Measurements from ENCODE around the gene PRKCH. TPM values are rescaled to one million over a fixed set of nuclear protein-coding genes. Genes with fewer than 3 reads are reported as not detected.

Gene PRKCH
- total and polyA plus RNA-seq, 10 of the 15 experiments (the other 5 are each of a cell fraction or from before 2014, with no cell fraction given), result 10.7 to 140 (median 33.2) TPM

- TF ChIP-seq EP300 (IDR thresholded peaks at IDR 0.05; ENCODE audit: borderline replicate concordance in 1 of 2, control insufficient read depth in 1 of 2, low read depth in 2 of 2, low read length in 2 of 2) (peak in 1 of 2 experiments; percentile 88; a peak in 2 of 4 replicates), RBBP5 (conservative IDR thresholded peaks at IDR 0.05) (no peak), DPF2 (IDR thresholded peaks at IDR 0.05) (peak; percentile 96), ATF7 (IDR thresholded peaks at IDR 0.05; ENCODE audit: low read depth) (peak; percentile 21), ZNF384 (IDR thresholded peaks at IDR 0.05; ENCODE audit: borderline replicate concordance, low read depth, low read length) (no peak), FOXM1 (IDR thresholded peaks at IDR 0.05; ENCODE audit: low read depth, low read length) (no peak), NR2F1 (conservative IDR thresholded peaks at IDR 0.05) (no peak), USF1 (IDR thresholded peaks at IDR 0.05; ENCODE audit: borderline replicate concordance, extremely low read length, insufficient read depth, low read depth, low read length) (no peak), RAD21 (IDR thresholded peaks at IDR 0.05; ENCODE audit: insufficient read depth, low read depth, low read length) (no peak), BHLHE40 (IDR thresholded peaks at IDR 0.05; ENCODE audit: borderline replicate concordance in 1 of 2, low read depth in 2 of 2, low read length in 1 of 2) (0 out of 4 replicates have a peak, but pooled peaks of 1 of the 2 experiments have one; percentile 10), HDGF (IDR thresholded peaks at IDR 0.05) (no peak), EED (IDR thresholded peaks at IDR 0.05; ENCODE audit: low read depth) (peak; percentile 77), SREBF1 (IDR thresholded peaks at IDR 0.05; ENCODE audit: low read length) (no peak), NBN (IDR thresholded peaks at IDR 0.05) (peak; percentile 81; the same call in 1 of the 2 replicates), STAT3 (IDR thresholded peaks at IDR 0.05; ENCODE audit: low read depth, low read length) (no peak)
These were observed 8.2 kb downstream of the PRKCH start (continued) for GRCh38 chr14:61329478-61330051.

Data from GM12878 (cell line).